Endothelial cell of umbilical vein (primary cell): ENCODE measurements around the gene PIK3R6. TPM values are rescaled to one million over a fixed set of nuclear protein-coding genes. Genes with fewer than 3 reads are reported as not detected.

Source experiments
- BruUV-seq: library from RNA; stranded (reverse); fragments of 400-500 nt; replicated peaks from 2 replicates; lab custom pipeline; 2021; lab: Mats Ljungman, UMichigan
- CTCF ChIA-PET: fragments of 300-600, 350-600 bp; sonication (Branson Sonifier 250); formaldehyde crosslinking; loops from one replicate; lab custom pipeline; 2021; ENCODE audit warnings: antibody characterized with exemption, inconsistent platforms; lab: Charles Lee
- POLR2A ChIA-PET: fragments of 300-600, 350-600 bp; sonication (Branson Sonifier 250); formaldehyde crosslinking; loops from one replicate; lab custom pipeline; 2021; ENCODE audit warnings: antibody characterized with exemption, inconsistent platforms; lab: Charles Lee
- DNase-seq: peaks from one replicate; pipeline ENCODE4 v3.0.0-alpha.2; 2011; ENCODE audit warnings: low read depth, low spot score
- FAIRE-seq: peaks from 2 replicates; lab custom pipeline; 2011; peaks lifted over from hg19 to GRCh38; lab: Jason Lieb, UNC
- H2AFZ ChIP-seq: 2 replicates; pipeline ENCODE4 v1.6.0; 2012; ENCODE audit warnings: low read depth, low read length, control low read depth, inconsistent platforms
- H3K27ac ChIP-seq: 2 replicates; pipeline ENCODE4 v1.5.1; 2011; ENCODE audit warnings: low read depth, mild to moderate bottlenecking, control low read depth, low read length, moderate library complexity; ENCODE audit not compliant: insufficient read depth
- H3K27me3 ChIP-seq, 2 experiments: 2 replicates each; pipeline versions ENCODE4 v1.6.0 to v1.6.1; 2011; ENCODE audit warnings: low read length in 2 of 2, mixed read lengths in 1 of 2; ENCODE audit not compliant: control insufficient read depth in 2 of 2, insufficient read depth in 2 of 2
- H3K36me3 ChIP-seq, 2 experiments: 2 replicates in 1 of 2; 3 replicates in 1 of 2; pipeline ENCODE4 v1.5.1; 2011; ENCODE audit warnings: low read length in 2 of 2, mild to moderate bottlenecking in 1 of 2, moderate library complexity in 1 of 2; ENCODE audit not compliant: control insufficient read depth in 2 of 2, insufficient read depth in 2 of 2; ENCODE audit errors: extremely low read depth in 1 of 2
- H3K4me1 ChIP-seq: 3 replicates; pipeline ENCODE4 v1.5.1; 2011; ENCODE audit warnings: mild to moderate bottlenecking, low read length; ENCODE audit not compliant: control insufficient read depth, insufficient read depth; ENCODE audit errors: extremely low read depth
- H3K4me2 ChIP-seq: 2 replicates; pipeline ENCODE4 v1.6.1; 2011; ENCODE audit warnings: low read length, control low read depth, mixed read lengths; ENCODE audit not compliant: insufficient read depth
- H3K4me3 ChIP-seq, 3 experiments: fragments of 200-600 bp in 1 of 3; sonication (generic), shearing (Covaris generic) in 1 of 3; replicated peaks in 1 of 3; 2 replicates each; pipeline ENCODE4 v1.5.1; 2011 to 2016; ENCODE audit warnings: control low read depth in 3 of 3, low read length in 3 of 3, mild to moderate bottlenecking in 2 of 3, inconsistent platforms in 1 of 3, low read depth in 1 of 3, moderate library complexity in 1 of 3; ENCODE audit not compliant: insufficient read depth in 1 of 3
- H3K79me2 ChIP-seq: 2 replicates; pipeline ENCODE4 v1.6.0; 2012; ENCODE audit warnings: low read length, inconsistent platforms; ENCODE audit not compliant: control insufficient read depth, insufficient read depth
- H3K9ac ChIP-seq: replicated peaks from 2 replicates; pipeline ENCODE3; 2011; ENCODE audit warnings: low read length, control low read depth; ENCODE audit not compliant: insufficient read depth; ENCODE audit errors: extremely low read depth
- H3K9me1 ChIP-seq: replicated peaks from 3 replicates; pipeline ENCODE4 v1.6.0; 2011; ENCODE audit warnings: mild to moderate bottlenecking, low read length; ENCODE audit not compliant: control insufficient read depth, insufficient read depth; ENCODE audit errors: extremely low read depth
- H3K9me3 ChIP-seq: replicated peaks from 2 replicates; pipeline ENCODE4 v1.5.1; 2012; ENCODE audit warnings: low read length, inconsistent platforms; ENCODE audit not compliant: control insufficient read depth, insufficient read depth
- H4K20me1 ChIP-seq: replicated peaks from 2 replicates; pipeline ENCODE3; 2011; ENCODE audit warnings: mild to moderate bottlenecking, low read length; ENCODE audit not compliant: control insufficient read depth, insufficient read depth; ENCODE audit errors: extremely low read depth
- EZH2 ChIP-seq: IDR thresholded peaks from 2 replicates; pipeline ENCODE4 v1.6.1; 2012; ENCODE audit warnings: borderline replicate concordance, low read depth, mild to moderate bottlenecking, moderate library complexity, low read length, inconsistent platforms; ENCODE audit not compliant: severe bottlenecking
- FOS ChIP-seq: IDR thresholded peaks from 2 replicates; pipeline ENCODE4 v1.6.1; 2011; ENCODE audit warnings: mild to moderate bottlenecking, low read length, moderate library complexity, borderline replicate concordance; ENCODE audit not compliant: insufficient read depth
- GATA2 ChIP-seq: IDR thresholded peaks from 2 replicates; pipeline ENCODE4 v1.7.0; 2011; ENCODE audit warnings: low read depth, mild to moderate bottlenecking, moderate library complexity, mixed read lengths, low read length; ENCODE audit not compliant: insufficient read length, insufficient read depth
- JUN ChIP-seq: IDR thresholded peaks from 2 replicates; pipeline ENCODE4 v1.6.1; 2011; ENCODE audit warnings: borderline replicate concordance, low read depth; ENCODE audit not compliant: insufficient read length, insufficient read depth
- MYC ChIP-seq: IDR thresholded peaks from one replicate; pipeline ENCODE4 v1.6.1; 2011; ENCODE audit warnings: mild to moderate bottlenecking, low read depth, low read length
- POLR2AphosphoS5 ChIP-seq: IDR thresholded peaks from 2 replicates; pipeline ENCODE4 v1.6.1; 2012; ENCODE audit warnings: low read depth, mild to moderate bottlenecking, control low read depth, low read length, moderate library complexity; ENCODE audit not compliant: insufficient read depth
- dilution Hi-C: fragments of 300-500 bp; cut with MboI; formaldehyde crosslinking; loops from one replicate; pipeline ENCODE4 v1.15.0; 2019; ENCODE audit warnings: low sequenced_read_pairs; ENCODE audit not compliant: extremely low pct_ligation_motif_present
- intact Hi-C: fragments of 100-400 bp; cut with micrococcal nuclease; formaldehyde crosslinking; loops from one replicate; pipeline ENCODE4 v1.10.0; 2022
- polyA plus RNA-seq, 4 experiments: library from polyadenylated mRNA; depleted of rRNA in 3 of 4; stranded (reverse) in 3 of 4; unstranded in 1 of 4; fragments of >200 nt; gene quantifications; 2 replicates each; pipeline versions ENCODE4 v1.2.1 to v1.2.3, GENCODE V29; 2011 to 2012; ENCODE audit warnings: missing spikeins in 1 of 4
- total RNA-seq: library from RNA; stranded (reverse); gene quantifications from 2 replicates; pipeline ENCODE4 v1.2.3, GENCODE V29; 2021
- TF ChIP-seq, protein P1 (sequence below), 2 donors: IDR thresholded peaks; 1 replicate in 1 of 2; 2 replicates in 1 of 2; pipeline ENCODE4 v1.5.1; 2011; ENCODE audit warnings: low read length in 2 of 2, mild to moderate bottlenecking in 2 of 2, moderate library complexity in 2 of 2, control low read depth in 1 of 2, inconsistent platforms in 1 of 2, low read depth in 1 of 2; ENCODE audit not compliant: insufficient read depth in 1 of 2; ENCODE audit errors: extremely low read depth in 1 of 2
- TF ChIP-seq, protein P2 (sequence below): IDR thresholded peaks from 2 replicates; pipeline ENCODE4 v1.6.1; 2011; ENCODE audit not compliant: insufficient read depth, insufficient read length

Gene PIK3R6
- total and polyA plus RNA-seq, 2 donors (not counting 3 experiments of a cell fraction or from before 2014, with no cell fraction given): not detected

- H2AFZ ChIP-seq: no peak overlapping the region
- no peaks in the 10 kb centered on the region for H3K9me3 ChIP-seq
- H3K9ac ChIP-seq: no peak overlapping the region
- no TSS peak for BruUV-seq
- no peak for FAIRE-seq
- no peak overlapping the region for H3K4me2 ChIP-seq
- H3K4me3 ChIP-seq: no peak overlapping the region
- DNase-seq: no peak
- H3K36me3 ChIP-seq: no peaks in the 10 kb centered on the region
- ChIA-PET POLR2A (no interaction called here), CTCF (interaction anchor here (1.1 kb wide), 1 partner anchor 10 kb away, joined by 3 read pairs; no protein-coding TSS in a partner anchor)
- H3K27me3 ChIP-seq: no peaks in the 10 kb centered on the region
- dilution Hi-C loops: no loop called here
- no peaks in the 10 kb centered on the region for H3K9me1 ChIP-seq
- TF ChIP-seq, protein P1, sequence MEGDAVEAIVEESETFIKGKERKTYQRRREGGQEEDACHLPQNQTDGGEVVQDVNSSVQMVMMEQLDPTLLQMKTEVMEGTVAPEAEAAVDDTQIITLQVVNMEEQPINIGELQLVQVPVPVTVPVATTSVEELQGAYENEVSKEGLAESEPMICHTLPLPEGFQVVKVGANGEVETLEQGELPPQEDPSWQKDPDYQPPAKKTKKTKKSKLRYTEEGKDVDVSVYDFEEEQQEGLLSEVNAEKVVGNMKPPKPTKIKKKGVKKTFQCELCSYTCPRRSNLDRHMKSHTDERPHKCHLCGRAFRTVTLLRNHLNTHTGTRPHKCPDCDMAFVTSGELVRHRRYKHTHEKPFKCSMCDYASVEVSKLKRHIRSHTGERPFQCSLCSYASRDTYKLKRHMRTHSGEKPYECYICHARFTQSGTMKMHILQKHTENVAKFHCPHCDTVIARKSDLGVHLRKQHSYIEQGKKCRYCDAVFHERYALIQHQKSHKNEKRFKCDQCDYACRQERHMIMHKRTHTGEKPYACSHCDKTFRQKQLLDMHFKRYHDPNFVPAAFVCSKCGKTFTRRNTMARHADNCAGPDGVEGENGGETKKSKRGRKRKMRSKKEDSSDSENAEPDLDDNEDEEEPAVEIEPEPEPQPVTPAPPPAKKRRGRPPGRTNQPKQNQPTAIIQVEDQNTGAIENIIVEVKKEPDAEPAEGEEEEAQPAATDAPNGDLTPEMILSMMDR (IDR thresholded peaks at IDR 0.05; ENCODE audit: extremely low read depth in 1 of 2, insufficient read depth in 1 of 2, low read depth in 1 of 2, low read length in 2 of 2): no peak
- TF ChIP-seq, protein P2, sequence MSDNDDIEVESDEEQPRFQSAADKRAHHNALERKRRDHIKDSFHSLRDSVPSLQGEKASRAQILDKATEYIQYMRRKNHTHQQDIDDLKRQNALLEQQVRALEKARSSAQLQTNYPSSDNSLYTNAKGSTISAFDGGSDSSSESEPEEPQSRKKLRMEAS: no peak
- no peak for TF ChIP-seq GATA2
- no peak for TF ChIP-seq MYC
- no peak for TF ChIP-seq JUN
- no peak for TF ChIP-seq FOS
- no peak for TF ChIP-seq POLR2AphosphoS5
- TF ChIP-seq EZH2: no peak
- no peaks in the 10 kb centered on the region for H3K4me1 ChIP-seq
- no peaks in the 10 kb centered on the region for H3K79me2 ChIP-seq
- intact Hi-C loops: no loop called here
- no peak overlapping the region for H3K27ac ChIP-seq
- no peaks in the 10 kb centered on the region for H4K20me1 ChIP-seq
These were observed 30.5 kb downstream of the PIK3R6 start for GRCh38 chr17:8836821-8837562.
